ENCODE measurements around the gene MRAP.

Gene MRAP

DNA sequence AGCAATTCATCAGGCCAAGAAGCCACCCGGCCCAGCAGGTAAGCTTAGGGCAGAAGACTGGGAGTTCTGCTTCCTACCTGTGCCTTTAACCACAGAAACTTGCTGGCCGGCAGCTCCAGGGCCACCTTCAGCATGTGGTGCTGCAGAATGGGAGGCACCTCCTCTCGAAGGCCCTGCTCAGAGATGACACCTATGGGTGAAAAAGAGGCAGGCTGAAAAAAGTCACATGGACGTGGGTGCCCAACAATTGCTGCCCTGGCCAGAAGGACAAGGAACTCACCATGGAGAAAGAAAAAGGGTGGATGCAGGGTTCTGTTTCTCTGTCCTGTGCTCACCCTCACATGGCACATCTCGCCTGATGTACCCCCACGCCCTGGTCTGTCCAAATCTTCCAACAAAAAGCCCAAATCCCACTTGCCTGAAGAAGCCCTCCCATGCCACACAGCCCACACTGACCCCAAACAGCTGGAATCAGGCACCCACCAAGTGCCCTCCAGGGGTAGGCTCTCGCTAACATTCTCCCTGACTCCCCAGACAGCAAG is 61.1 kb downstream of the MRAP start:
- H3K79me2 ChIP-seq (ENCODE audit: control insufficient read depth, low read length), result no peaks in the 10 kb centered on the region; the same call in 1 of the 2 replicates
- H3K4me3 ChIP-seq (ENCODE audit: low read length), result no peak overlapping the region
- TF ChIP-seq EZH2phosphoT487 (IDR thresholded peaks at IDR 0.05; ENCODE audit: borderline replicate concordance, low read length), result no peak
- TF ChIP-seq, protein P1, sequence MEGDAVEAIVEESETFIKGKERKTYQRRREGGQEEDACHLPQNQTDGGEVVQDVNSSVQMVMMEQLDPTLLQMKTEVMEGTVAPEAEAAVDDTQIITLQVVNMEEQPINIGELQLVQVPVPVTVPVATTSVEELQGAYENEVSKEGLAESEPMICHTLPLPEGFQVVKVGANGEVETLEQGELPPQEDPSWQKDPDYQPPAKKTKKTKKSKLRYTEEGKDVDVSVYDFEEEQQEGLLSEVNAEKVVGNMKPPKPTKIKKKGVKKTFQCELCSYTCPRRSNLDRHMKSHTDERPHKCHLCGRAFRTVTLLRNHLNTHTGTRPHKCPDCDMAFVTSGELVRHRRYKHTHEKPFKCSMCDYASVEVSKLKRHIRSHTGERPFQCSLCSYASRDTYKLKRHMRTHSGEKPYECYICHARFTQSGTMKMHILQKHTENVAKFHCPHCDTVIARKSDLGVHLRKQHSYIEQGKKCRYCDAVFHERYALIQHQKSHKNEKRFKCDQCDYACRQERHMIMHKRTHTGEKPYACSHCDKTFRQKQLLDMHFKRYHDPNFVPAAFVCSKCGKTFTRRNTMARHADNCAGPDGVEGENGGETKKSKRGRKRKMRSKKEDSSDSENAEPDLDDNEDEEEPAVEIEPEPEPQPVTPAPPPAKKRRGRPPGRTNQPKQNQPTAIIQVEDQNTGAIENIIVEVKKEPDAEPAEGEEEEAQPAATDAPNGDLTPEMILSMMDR (IDR thresholded peaks at IDR 0.05; ENCODE audit: low read depth, low read length, poor library complexity, severe bottlenecking), result peak; percentile 32
- H4K20me1 ChIP-seq (ENCODE audit: control insufficient read depth, insufficient read depth, low read depth, low read length), result no peaks in the 10 kb centered on the region
- H3K36me3 ChIP-seq (ENCODE audit: control insufficient read depth, low read length), result peaks cover 95% of the 10 kb centered on the region
- H3K9me3 ChIP-seq (ENCODE audit: control insufficient read depth, insufficient read depth, low read length), result no peaks in the 10 kb centered on the region
- no peaks in the 10 kb centered on the region for H3K4me1 ChIP-seq (ENCODE audit: control insufficient read depth, low read length)
- no peaks in the 10 kb centered on the region for H3K9me2 ChIP-seq (replicated peaks; ENCODE audit: control insufficient read depth, low read length)
- no peak overlapping the region for H3K27ac ChIP-seq (ENCODE audit: low read depth, low read length)
- H3K4me2 ChIP-seq (ENCODE audit: low read length), result no peak overlapping the region
- no peaks in the 10 kb centered on the region for H3K27me3 ChIP-seq (ENCODE audit: control insufficient read depth, low read length)
- no peaks in the 10 kb centered on the region for H3F3A ChIP-seq (ENCODE audit: control insufficient read depth, insufficient read depth)

DNA sequence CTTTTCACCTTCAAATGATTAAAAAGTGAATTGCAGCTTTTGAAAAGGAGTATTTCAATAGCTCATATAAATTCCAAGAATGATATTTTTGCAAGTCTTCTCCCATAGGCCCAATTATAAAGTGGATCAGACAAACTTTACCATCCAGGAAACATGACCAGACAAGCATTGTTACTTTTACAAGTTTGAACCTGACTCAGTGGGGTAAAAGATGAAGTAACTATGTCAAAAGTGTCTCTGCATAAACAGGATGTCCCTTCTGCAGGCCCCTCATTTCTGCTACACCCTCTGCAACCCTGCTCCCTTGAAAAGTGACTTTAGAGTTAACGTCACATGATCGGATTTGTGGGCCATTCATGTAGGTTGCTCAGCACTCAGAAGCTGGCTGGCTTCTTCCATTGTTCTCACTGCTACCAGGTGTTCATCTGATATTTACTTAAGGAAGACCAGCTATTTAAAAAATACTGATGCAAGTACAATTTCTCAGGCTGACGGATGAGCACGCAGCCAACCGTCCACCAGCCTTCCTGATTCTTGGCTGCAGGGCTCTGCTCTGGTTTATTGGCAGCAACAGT is 61.8 kb downstream of the MRAP start:
- Histone ChIP-seq H3K27me3 (ENCODE audit: control insufficient read depth, low read length) (no peaks in the 10 kb centered on the region), H3K9me3 (ENCODE audit: control insufficient read depth, insufficient read depth, low read length) (no peaks in the 10 kb centered on the region), H3K79me2 (ENCODE audit: control insufficient read depth, low read length) (no peaks in the 10 kb centered on the region; the same call in 1 of the 2 replicates), H3F3A (ENCODE audit: control insufficient read depth, insufficient read depth) (no peaks in the 10 kb centered on the region), H3K4me1 (ENCODE audit: control insufficient read depth, low read length) (no peaks in the 10 kb centered on the region), H3K36me3 (ENCODE audit: control insufficient read depth, low read length) (peaks cover 92% of the 10 kb centered on the region), H3K9me2 (replicated peaks; ENCODE audit: control insufficient read depth, low read length) (no peaks in the 10 kb centered on the region), H3K4me3 (ENCODE audit: low read length) (no peak overlapping the region), H3K27ac (ENCODE audit: low read depth, low read length) (no peak overlapping the region), H3K4me2 (ENCODE audit: low read length) (no peak overlapping the region), H4K20me1 (ENCODE audit: control insufficient read depth, insufficient read depth, low read depth, low read length) (no peaks in the 10 kb centered on the region)
- TF ChIP-seq, protein P1 (IDR thresholded peaks at IDR 0.05; ENCODE audit: low read depth, low read length, poor library complexity, severe bottlenecking), result no peak
- no peak for TF ChIP-seq EZH2phosphoT487 (IDR thresholded peaks at IDR 0.05; ENCODE audit: borderline replicate concordance, low read length)
